ENCODE measurements around the gene TNFSF10.
"Not testable (repeated sequence)": the region's sequence is repeated elsewhere in the genome, so short reads cannot be mapped to it uniquely, and the experiment has no call there.

TNFSF10 gene

DNA sequence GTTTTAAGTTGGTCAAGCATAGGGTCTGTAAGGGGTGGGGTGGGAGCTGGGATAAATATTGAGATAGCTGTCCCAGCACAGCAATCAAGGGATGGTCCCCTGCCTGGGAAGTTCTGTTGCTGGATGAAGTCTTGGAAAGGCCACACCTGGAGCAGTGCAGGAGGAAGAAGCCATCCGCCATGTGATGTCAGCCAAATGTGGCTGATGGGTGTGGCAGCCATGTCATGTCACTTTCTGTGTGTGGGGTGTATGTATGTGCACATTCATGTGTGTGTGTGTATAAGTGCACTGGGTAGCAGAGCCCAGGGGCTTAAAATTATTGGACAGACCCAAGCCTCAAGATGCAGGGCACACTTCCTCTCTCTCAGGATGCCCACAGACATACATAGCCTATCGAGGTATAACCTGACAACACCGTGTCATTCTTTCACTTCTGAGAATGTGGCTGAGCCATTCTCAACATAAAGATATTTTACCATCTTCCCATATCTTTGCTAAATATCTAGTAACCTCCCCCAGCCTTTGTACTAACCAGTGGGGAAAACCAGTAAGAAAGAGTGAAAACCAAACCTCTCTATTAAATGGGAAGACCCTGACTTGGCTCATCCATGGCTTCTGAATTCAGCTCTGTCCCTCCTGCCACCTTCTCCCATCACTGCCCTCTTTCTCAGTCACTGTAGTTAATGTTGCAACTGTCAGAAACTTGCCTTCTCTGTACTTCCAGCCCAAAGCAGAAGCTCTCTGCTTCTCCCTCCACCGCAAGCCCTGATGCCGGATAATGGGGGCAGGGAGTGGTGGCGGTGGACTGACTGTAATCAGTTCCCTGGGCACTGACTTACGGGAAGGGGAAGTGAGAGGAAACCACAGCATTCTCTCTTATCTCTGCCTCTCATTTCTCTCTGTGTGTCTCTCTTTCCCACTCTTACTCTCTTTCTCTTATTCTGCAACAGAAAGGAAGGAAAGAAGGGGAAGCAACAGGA is 11.2 kb downstream of the TNFSF10 start:
- DNase-seq (ENCODE audit: low read depth) = no peak
- no peak for TF ChIP-seq CTCF (IDR thresholded peaks at IDR 0.05; ENCODE audit: insufficient read depth, low read depth, low read length, missing control alignments)
- H3K4me3 ChIP-seq (ENCODE audit: low read length) = no peak overlapping the region

GRCh38 chr3:172506094-172506493 is 17.1 kb downstream of the TNFSF10 start:
- DNase-seq (ENCODE audit: low read depth) = no peak
- H3K4me3 ChIP-seq (ENCODE audit: low read length) = no peak overlapping the region
- TF ChIP-seq CTCF (IDR thresholded peaks at IDR 0.05; ENCODE audit: insufficient read depth, low read depth, low read length, missing control alignments) = no peak

GRCh38 chr3:172501540-172501939 is 21.7 kb downstream of the TNFSF10 start:
- TF ChIP-seq CTCF (IDR thresholded peaks at IDR 0.05; ENCODE audit: insufficient read depth, low read depth, low read length, missing control alignments) = no peak
- no peak for DNase-seq (ENCODE audit: low read depth)
- no peak overlapping the region for H3K4me3 ChIP-seq (ENCODE audit: low read length)

DNA sequence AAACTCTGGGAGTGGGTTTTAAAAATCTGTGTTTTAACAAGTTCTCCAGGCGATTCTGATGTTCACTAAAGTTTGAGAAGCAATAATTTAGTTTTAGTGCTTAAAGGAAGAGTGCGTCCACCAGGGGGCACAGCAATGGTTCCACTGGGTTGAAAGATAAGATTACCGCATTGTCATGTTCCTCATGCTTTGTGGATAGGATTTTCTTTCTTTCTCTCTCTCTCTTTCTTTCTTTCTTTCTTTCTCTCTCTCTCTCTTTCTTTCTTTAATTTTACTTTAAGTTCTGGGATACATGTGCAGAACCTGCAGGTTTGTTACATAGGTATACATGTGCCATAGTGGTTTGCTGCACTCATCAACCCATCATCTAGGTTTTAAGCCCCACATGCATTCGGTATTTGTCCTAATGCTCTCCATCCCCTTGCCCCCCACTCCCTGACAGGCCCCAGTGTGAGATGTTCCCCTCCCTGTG is 33.0 kb downstream of the TNFSF10 start:
- peak; percentile 78 for DNase-seq (ENCODE audit: low read depth)
- H3K4me3 ChIP-seq (ENCODE audit: low read length) = not testable (repeated sequence)
- peak; percentile 74 for TF ChIP-seq CTCF (IDR thresholded peaks at IDR 0.05; ENCODE audit: insufficient read depth, low read depth, low read length, missing control alignments)

GRCh38 chr3:172478116-172478515 is 45.1 kb downstream of the TNFSF10 start:
- H3K4me3 ChIP-seq (ENCODE audit: low read length) = no peak overlapping the region
- no peak for TF ChIP-seq CTCF (IDR thresholded peaks at IDR 0.05; ENCODE audit: insufficient read depth, low read depth, low read length, missing control alignments)
- DNase-seq (ENCODE audit: low read depth) = no peak

DNA sequence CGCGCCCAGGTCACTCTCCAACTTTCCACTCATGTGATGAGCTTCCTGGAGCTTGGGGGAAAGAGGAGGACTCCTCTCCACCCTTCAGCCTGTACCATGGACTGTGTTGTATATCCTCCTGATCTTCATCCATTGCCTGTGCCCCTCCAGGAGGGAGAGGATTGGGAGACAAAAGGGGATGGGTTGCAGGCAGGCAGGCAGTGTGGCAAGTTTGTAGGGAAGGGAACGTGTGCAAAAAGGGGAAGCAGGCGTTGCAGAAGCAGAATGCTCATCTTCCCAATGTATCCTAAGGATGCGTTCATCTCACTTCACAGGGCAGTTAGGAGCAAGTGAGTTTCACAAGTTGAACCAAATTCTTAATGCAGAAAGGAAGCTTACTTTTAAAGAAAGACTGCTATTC is 46.9 kb downstream of the TNFSF10 start:
- no peak for DNase-seq (ENCODE audit: low read depth)
- TF ChIP-seq CTCF (IDR thresholded peaks at IDR 0.05; ENCODE audit: insufficient read depth, low read depth, low read length, missing control alignments) = no peak
- H3K4me3 ChIP-seq (ENCODE audit: low read length) = no peak overlapping the region
